HG03354 (cell line): ENCODE results near the gene SLAMF9.

Experiments used
- ATAC-seq: cut with Tn5 transposase; IDR thresholded peaks from one replicate; pipeline ENCODE4 v1.9.1; 2021; ENCODE audit warnings: mild to moderate bottlenecking; ENCODE audit not compliant: unreplicated experiment, poor library complexity, severe bottlenecking

Gene SLAMF9

GRCh38 chr1:159953536-159954515 lies at the start of gene SLAMF9:
Gene SLAMF9 (minus strand): TSS chr1:159954237. CDS start chr1:159954137, 100 bp downstream.
- ATAC-seq, result no peak

DNA sequence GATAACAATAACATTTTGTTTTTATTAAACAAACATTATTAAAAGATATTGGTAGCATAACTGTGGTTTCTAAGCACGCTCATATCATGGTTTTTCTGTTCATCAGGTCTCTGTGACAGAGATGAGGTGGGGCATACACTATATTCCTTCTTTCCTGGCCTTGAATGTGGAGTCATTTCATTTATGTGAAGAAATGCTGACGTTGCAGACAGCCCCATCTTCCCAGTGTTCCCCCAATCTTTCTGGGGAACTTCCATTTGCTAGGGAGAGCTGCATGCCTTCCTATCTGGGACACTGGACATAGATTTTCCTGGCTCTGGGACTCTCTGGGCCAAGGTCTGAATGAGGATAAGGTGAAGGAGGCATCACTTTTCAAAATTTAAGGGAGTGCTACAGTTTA lies 47.4 kb upstream of the SLAMF9 start:
- no peak for ATAC-seq

DNA sequence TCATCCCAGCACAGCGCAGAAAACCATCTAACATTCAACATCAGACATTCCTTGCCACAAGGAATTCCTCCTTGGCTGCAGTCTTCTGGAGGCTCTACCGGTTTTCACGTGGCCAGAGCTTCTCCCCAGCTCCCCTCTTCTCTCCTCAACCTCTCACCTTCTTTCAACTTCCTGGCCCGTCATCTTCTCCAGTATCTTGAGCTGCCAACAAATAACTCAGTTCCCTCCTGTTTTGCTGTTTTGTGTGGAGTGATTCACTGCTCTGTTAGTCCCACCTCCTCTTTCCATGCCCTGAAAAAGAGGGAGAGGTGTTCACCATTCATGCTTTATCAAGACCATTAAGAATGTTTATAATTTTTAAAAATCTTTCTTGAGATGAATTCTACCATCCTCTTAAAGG lies 45.2 kb upstream of the SLAMF9 start:
- ATAC-seq, result no peak

DNA sequence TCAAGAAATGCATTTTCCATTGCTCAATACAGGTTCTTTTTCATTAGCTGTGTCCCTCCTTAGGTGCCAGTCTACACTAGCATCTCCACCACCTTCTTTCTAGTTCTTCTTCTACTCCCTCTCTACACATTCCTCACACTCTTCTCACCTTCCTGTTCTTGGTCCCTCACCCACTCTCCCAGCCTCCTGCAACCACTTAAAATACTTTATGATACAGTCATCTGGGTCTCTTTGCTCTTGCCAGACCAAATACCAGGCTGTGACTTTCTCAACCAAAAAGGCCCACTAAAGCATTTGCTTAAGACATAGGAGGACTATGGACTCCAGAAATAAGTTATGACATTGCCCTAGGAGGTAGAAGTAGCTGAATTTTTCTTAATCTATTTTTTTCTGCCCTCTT lies 42.6 kb upstream of the SLAMF9 start:
- no peak for ATAC-seq

DNA sequence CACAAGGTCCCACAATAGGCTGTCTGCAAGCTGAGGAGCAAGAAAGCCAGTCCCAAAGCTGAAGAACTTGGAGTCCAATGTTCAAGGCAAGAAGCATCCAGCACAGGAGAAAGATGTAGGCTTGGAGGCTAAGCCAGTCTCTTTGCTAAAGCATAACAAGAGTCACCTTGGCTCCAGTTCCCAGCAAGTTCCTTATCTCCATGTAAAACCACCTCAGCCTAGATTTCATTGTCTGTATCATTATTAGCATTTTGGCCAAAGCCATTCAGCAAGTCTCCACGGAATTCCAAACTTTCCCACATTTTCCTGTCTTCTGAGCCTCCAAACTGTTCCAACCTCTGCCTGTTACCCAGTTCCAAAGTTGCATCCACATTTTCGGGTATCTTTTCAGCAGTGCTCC lies 40.9 kb upstream of the SLAMF9 start:
- ATAC-seq, result no peak

DNA sequence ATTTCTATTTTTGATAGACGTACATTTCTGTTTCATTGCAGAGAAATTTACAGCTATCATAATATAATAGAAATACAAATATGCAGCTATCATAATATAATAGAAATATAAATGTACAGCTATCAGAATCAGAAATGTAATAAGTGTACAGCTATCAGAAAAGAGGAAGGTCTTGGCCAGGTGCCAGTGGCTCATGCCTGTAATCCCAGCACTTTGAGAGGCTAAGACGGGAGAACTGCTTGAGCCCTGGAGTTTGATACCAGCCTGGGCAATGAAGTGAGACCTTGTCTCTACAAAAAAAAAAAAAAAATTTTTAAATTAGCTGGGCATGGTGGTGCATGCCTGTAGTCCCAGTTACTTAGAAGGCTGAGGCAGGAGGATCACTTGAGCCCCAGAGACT lies 39.9 kb upstream of the SLAMF9 start:
- no peak for ATAC-seq

- no peak for ATAC-seq
Observed at GRCh38 chr1:159992161-159992560, 38.1 kb upstream of the SLAMF9 start.

DNA sequence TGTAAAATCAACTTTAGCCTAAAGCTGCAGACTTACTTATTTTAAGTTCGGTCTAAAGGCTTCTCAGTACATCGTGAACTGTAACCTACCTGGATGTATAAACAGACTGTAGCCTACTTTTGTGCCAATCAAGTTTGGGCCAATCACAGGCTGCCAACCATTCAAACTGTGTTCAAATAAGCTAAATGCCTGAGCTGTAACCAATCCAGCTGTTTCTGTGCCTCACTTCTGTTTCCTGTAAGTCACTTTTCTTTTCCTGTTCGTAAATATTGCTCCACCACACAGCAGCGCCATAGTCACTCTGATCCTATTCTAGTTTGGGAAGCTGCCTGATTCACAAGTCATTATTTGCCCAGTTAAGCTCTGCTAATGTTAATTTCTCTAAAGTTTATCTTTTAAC lies 37.5 kb upstream of the SLAMF9 start:
- ATAC-seq, result no peak

DNA sequence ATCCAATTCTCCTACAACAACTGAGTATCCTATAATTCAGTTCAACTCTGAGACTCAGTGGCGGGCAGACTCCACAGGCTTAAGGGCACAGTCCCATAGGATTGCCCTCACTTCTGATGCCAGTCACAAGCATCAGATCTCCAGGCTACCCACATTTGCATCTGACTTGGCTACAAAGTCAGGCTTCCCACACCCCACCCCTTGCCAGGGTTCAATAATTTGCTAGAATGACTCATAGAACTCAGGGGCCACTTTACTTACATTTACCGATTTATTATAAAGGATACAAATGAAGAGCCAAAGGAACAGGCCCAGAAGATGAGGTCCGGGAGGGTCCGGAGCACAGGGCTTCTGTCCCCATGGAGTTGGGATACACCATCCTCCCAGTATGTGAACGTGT lies 36.0 kb upstream of the SLAMF9 start:
- no peak for ATAC-seq

DNA sequence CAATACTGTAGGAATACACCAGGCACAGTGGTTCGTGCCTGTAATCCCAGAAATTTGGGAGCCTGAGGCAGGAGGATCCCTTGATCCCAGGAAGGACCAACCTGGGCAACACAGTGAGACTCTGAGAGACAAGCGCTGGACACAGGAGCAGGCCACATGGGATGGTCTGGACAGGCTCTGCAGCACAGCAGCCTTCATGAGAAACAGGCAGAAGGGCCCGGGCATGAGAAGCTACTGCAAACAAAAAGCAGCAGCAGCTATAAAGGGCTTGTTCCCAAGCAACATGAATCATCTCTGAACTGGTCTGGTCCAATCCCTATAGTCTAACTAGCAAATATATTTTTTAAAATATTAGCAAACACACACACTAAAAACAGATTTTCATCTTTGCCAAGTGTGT lies 35.5 kb upstream of the SLAMF9 start:
- ATAC-seq, result no peak

DNA sequence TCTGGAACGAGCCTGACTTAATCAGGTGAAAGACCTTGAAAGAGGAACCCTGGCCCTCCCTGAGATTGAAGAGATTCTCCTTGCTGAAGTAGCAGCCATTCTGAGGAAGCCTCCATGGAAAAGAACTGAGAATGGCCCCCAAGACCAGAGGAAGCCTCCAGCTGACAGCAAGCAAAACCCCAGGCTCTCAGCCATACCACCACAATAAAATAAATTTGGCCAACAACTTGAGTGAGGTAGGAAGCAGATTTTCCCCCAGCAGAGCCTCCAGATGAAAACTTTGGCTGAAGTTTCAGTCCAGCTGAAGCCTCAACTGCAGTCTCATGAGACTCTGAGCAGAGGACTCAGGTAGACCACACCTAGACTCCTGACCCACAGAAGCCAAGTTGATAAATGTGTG lies 34.0 kb upstream of the SLAMF9 start:
- ATAC-seq, result no peak

DNA sequence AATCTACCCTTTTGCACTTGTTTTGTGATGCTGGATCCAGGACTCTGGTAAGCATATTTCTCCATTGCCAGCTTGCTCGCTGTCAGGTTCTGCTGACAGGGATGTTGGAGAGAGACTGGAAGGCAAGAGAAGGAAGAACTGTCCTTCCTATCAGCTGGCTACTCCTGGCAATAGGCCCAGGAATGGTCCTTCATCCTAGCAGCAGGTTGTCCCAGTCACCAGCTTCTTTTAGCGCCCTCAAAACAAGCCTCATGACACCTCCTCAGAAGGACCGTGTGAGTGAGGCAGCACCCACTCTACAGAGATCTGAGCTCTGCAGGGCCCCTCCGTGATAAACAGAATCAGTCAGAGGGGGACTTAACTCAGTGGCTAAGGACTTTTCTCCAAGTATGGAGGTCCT lies 33.1 kb upstream of the SLAMF9 start:
- no peak for ATAC-seq

GRCh38 chr1:159986531-159986930 lies 32.5 kb upstream of the SLAMF9 start:
- ATAC-seq, result no peak

- no peak for ATAC-seq
Observed at GRCh38 chr1:159986093-159986492, 32.1 kb upstream of the SLAMF9 start.

DNA sequence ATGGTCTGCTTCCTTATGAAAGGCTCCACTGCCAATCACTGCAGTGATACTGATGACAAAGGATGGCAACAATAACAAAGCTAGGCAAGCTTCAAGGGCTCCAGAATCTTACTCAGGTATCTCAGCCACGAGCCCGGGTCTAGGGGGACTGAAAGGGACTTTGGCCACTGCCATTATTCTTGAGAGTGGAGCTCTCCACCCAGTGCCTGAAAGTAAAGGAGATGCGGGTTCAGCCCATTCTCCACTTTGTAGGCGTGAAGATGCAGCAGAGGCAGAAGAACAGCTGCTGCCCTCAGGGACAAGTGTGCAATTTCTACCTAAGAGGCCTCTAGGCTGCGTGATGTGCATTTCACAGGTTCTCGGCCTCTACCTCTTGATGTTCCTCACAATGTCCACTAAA lies 31.4 kb upstream of the SLAMF9 start:
- no peak for ATAC-seq

- no peak for ATAC-seq
Observed at GRCh38 chr1:159983681-159984080, 29.6 kb upstream of the SLAMF9 start.

GRCh38 chr1:159982280-159982679 lies 28.2 kb upstream of the SLAMF9 start:
- ATAC-seq, result no peak

- ATAC-seq, result no peak
Observed at GRCh38 chr1:159981351-159982055, 27.5 kb upstream of the SLAMF9 start.

GRCh38 chr1:159980786-159981185 lies 26.7 kb upstream of the SLAMF9 start:
- no peak for ATAC-seq

- no peak for ATAC-seq
Observed at GRCh38 chr1:159980076-159980475, 26.0 kb upstream of the SLAMF9 start.

GRCh38 chr1:159979257-159979656 lies 25.2 kb upstream of the SLAMF9 start:
- no peak for ATAC-seq
